ENCODE results near the gene ARMH3. TPM values are rescaled to one million over a fixed set of nuclear protein-coding genes. Genes with fewer than 3 reads are reported as not detected.

ARMH3 gene
- total RNA-seq, 1 experiment from 2014 or later, result 17.7 TPM

DNA sequence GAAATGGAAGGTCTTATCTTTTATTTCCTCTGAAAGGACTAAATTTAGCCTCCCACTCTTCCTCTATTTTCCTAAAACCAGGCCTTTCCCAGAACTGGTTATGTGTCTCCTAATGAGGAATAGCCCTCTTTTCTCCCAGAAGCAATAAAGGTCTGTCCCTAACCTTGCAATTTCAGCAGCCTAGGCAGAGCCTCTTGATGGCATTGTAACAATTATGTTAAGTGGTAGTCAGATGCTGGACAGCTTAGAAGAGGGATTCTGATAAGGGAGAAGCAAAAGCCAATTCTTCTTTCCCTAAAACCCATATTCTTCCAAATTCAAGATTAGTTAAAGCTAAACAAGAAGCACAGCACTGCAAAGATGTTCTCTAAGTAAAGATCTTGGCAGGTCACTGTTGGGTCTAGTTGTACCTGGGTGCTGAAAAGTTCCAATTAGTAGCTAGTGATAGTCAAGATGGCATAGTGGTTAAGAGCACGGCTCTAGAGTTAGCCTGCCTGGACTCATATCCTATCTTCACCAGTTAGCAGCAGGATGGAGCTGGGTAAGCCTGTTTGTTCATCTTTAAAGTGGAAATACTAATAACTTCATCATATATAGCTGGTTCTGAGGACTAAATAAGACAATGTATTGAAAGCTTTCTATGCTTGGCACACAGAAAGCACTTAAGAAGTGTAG is 198.0 kb downstream of the ARMH3 start:
- no peak for DNase-seq (ENCODE audit: low spot score)

DNA sequence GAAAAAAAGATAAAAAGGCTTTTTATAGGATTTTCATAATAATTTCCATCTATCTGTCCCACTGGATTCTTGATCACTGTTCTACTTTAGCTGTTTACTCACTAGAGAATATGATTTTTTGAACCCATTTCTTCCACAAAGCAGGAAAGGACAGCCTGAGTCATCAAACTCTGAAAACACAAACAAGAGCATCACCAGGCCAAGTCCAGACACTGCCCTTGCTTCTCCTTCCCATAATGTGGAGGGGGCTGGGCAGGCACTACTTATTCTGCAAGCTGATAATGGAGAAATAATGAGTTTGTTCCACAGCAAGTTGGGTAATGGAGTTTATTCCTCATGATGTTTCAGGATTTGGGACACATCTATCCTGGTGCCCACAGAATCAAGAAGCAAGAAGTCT is 199.3 kb downstream of the ARMH3 start:
- peak; percentile 22 for DNase-seq (ENCODE audit: low spot score)

DNA sequence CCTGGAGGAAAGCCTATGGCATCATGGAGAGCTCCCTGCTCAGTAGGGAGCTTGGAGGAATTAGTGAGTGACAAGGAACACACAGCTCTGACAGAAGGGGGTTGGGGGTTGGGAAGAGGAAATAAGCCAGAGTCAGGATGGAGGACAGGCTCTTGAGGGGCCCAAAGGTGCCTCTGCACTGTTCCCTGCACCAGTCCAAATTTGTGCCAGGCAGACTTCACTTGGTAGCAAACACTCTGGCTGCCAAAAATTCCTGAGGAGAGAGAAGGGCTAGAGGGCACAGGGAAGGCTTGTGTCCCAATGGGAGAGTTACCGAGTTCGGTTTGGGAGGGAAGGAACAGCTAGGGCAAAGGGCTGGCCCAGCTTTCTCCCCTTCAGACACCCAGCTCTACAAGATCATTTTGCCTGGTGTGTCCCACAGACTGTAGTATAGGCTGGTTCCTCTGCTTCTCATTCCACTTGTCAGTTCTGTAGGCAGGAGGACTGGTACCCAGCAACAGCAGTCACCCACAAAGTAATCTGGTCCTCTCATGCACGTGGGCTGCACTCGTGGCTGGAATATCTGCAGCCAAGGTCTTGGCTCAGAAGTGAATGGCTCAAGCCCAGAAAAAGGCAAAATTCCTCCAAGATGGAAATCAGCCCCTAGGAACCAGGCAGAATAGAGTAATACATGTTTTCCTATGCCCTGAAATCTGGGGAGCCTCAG is 204.4 kb downstream of the ARMH3 start:
- no peak for DNase-seq (ENCODE audit: low spot score)

DNA sequence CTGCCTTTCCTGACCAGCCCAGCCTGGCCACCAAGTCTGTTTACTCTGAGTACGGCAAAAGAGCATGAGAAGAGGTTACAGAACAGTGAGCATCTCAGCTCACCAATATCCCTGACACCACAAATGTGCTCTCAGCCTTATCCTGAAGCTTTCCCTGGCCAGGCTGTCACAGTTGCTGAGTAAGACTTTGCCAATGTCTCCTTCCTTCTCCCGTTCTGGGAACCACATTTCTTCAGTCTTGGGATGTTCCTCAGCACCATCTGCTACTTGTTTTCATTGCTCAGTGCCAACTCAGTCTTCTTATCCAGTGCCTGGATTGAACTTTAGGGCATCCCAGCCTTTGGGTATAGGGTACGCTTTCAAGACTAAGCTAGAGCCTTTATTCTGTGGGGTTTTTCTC is 205.2 kb downstream of the ARMH3 start:
- no peak for DNase-seq (ENCODE audit: low spot score)

DNA sequence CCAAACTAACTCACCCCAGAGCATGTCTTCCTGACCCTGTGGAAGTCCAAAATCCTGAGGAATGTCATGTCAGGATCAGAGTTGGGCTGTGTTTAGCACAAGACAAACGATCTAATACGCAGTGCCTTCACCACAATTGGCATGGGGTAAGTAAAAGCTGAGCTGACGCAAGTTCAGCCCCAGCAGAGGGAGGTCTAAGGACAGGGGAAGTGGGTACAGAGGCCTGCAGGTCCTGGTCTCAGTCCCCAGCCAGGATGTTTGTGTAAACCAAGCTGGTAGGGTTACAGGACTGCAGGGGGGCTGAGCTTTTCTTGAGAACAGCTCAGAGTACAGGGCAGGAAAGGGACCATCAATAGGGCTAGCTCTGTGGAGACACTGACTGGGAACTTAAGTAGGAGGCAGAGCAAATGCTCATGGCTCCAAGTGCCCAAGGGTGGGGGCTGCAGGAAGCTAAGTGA is 207.1 kb downstream of the ARMH3 start:
- DNase-seq (ENCODE audit: low spot score), result no peak

DNA sequence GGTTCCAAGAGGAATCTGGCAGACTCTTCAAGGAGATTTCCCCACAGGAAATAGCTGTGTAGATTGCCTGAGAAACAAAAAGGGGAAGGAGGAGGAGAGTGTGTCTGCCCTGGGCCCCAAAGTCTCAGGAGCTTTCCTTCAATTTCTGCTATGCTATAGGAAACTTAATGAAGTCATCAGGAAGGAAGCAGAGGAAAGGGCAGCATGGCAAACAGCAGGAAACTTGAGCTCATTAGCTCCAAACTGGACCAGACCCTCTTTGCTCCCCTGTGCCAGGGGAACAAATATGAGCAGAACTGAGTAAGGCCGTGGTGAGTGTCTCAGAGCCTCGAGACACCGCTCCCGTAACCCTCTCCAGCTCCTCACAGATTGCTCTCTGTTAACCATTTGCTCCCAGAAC is 207.6 kb downstream of the ARMH3 start:
- no peak for DNase-seq (ENCODE audit: low spot score)

DNA sequence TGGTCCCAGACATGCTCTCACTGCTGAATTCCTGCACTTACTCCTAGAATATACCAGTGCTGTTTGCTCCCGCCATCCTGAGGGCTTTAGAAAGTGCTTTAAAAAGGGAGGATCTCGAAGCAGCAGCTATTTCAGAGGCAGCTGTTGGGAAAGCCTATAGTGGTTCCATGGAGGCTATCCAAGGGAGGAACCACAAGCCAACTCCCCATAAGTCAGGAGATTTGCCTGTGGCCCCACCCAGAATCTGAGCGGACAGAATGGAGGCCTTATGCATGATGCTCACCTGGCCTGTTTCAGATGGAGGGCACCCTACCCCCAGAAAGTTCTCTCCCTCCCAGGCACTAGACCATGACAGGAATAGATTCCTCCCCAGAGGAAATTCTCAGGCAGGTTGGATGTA is 210.1 kb downstream of the ARMH3 start:
- DNase-seq (ENCODE audit: low spot score), result no peak

DNA sequence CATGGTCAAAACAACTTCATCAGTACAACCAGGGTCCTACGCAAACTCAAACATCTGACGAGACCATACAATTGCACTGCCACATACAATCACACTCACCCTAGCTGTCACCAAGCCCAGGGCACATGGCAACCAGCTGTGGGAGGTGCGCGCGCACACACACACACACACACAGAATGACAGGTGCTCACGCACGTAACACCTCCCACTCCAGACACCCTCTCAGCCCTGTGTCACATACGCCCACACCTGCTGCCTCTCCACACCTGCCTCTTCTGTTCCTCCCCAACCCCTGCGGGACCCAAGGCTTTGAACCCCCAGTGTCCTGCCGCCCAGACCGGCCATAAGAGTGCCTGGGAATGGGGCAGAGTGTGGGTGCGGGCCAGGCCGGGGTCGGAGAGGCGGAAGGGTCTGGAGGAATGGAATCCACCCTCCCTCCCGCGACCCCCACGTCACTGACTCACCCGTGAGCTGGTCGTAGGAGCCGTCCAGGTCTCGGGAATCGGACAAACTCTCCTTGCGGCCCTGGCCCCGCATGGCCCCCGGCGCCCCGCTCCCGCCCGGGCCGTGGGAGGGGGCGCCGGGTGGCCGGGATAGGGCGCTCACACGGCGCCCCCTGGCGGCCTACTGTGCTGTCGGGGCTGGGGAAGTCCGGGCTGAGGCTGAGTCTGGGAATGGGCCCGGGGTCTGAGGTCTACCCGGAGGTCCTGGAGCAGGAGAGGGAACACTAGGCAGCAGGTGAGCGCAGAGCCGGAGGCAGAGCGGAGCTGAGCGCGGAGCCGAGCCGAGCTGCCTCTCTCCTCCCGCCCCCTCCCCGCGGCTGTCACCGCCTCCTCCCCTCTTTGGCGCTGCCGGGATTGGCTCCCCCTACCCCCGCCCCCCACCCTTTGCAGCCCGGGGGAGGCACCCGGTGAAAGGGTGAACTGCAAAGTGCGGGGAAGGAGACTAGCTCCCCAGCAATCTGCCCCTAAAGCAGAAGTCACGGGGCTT is 212.6 kb downstream of the ARMH3 start, which contains the start of gene KCNIP2:
Gene KCNIP2 (minus strand): TSS at position 769 of the 990 bp plus-strand sequence. CDS start 232 bp downstream, at position 537.
- DNase-seq (ENCODE audit: low spot score), result no peak

DNA sequence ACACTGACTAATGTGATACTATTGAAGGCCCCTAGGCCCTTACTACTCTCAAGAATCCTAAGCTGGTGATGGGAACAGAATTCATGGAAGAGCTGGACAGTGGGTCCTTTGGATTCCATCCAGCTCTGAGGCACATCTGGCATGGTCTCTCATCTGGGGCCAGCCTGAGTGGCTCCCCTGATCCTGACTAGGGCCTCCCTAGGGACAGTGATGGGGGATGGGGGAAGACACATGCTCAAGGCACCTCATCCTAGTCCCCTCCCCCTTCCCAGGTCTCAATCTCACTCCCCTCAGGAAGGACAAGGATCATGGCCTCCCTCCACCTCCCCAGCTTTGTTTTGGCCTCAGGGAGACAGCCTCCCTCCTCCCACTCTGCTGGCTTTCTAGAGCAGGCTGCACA is 214.1 kb downstream of the ARMH3 start:
- no peak for DNase-seq (ENCODE audit: low spot score)

DNA sequence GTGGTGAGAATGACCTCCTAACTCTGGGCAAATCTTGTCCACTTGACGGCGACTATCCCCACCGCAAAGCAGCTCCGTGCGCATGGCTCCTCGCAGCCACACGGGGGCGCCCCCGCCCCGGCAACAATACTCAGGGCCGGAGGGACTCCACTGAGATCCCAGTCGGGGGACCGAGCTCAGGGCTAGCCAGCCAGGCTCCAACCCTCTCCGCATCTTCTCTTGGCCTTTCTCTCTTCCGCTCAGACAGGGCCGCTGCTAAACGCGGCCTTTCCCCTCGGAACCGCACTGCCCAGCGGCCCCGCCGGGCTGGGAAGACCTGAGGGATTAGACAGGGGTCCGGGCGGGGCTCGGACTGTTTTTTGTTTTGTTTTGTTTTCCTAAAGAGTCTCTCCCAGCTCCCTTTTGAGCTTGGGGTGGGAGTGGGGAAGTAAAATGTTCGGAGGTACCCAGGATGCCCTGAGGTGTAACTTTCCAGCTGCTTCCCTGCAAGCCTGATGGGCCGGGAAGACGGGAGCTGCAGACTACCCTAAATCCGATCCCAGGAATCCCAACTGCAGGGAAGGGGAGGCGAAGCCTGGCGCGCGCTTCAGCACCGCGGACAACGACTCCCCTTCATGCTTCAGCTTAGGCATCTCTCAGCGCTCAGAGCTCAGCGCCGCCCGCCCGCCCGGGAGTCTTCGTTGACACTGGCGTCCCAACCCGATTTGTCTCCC is 215.1 kb downstream of the ARMH3 start:
- peak; percentile 49 for DNase-seq (ENCODE audit: low spot score)

DNA sequence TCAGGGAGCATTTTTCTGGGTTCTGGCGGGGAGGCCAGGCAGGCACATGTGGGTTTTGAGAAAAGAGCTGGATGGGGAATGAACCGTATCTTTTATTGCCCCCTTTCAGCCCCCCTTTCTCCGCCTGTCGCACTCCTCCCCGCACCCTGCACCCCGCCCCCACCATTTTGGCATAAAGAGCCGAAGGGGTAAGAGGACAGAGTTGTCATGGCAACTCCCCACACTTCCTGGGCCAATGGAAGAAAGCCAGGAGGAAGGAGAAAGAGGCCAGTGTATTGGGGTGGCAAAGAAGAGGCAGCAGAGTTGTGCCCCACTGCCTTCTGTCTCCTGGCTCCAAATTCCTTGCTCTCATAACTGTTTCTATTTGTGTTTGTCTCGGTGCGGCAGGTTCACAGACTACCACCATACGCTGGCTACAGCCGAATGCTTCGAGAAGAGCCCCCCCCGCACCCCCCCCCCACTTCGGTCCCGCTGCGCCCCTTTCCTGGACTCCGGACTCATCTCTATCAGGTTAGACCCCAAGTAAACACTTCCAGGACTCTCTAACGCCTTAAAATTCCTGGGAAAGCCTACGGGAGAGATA is 215.8 kb downstream of the ARMH3 start:
- DNase-seq (ENCODE audit: low spot score), result no peak

DNA sequence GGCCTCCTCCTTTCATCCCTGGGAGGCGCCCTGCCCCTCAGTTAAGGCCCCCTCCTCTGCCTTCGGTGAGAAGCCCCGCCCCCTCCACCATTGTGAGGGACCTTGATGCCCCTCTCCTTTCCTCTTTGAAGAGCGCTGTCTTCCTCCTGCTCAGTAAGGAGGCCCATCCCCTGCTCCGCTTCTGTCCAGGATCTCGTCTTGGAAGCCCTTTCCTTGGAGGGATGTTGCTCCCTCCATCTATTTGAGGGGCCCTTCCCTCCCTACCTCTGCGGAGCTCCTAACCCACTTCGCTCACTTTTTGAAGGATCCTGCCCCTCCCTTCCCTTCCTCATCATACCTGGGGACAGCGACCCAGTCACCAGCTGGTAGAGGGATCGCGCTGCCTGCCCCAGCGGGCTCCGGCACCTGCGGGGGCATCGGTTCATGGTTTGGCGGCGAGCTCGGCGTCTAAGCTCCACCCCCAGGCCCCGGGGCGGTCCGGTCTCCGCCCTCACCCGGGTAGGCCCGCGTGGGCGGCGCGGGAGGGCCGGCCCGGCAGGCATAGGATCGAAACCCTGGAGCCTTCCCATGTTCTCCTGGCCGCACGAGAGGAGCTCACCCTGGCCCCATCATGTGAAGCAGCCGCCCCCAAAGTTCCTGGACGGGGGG is 216.4 kb downstream of the ARMH3 start:
- no peak for DNase-seq (ENCODE audit: low spot score)

DNA sequence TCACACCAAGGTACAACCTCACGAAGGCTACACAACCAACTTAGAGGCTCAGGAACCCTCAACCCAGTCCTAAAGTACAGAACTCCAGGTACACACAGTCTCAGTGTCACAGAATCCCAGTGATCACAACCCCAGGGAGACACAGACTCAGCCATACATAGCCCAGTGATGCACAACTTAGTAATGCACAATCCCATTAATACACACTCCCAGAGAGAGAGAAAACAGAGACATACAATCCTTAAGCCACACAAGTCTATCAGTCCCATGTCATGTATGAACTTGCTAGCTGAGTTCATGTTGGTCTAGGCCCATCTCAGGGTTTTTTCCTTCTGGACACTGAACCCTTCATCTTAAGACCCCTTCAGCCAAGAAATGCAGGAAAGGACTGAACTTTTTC is 217.0 kb downstream of the ARMH3 start:
- no peak for DNase-seq (ENCODE audit: low spot score)

DNA sequence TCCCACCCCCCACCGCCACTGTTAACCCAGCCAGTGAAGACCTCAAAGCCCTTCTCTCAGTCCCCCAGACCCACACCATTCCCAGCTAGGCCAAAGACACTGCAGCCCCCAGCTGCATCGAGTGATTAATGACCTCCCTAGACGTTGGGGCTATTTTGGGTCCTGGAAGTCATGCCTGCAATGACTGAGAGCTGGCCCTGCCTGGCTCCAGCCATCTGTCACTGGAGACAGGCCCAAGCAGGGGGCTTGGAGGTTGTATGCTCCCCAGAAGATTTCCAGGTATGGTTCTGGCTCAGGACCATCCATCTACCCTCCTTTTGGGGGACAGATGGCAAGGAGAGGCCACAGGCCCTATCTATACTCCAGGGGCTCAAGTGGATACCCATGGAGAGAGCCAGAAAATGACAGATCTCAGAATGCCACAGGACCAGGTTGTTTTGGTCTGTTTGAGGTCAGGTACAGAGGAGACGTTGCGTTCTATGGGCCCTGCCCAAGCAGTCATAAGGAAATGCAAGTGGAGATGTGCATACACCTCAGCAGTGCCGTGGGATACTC is 217.5 kb downstream of the ARMH3 start:
- no peak for DNase-seq (ENCODE audit: low spot score)

DNA sequence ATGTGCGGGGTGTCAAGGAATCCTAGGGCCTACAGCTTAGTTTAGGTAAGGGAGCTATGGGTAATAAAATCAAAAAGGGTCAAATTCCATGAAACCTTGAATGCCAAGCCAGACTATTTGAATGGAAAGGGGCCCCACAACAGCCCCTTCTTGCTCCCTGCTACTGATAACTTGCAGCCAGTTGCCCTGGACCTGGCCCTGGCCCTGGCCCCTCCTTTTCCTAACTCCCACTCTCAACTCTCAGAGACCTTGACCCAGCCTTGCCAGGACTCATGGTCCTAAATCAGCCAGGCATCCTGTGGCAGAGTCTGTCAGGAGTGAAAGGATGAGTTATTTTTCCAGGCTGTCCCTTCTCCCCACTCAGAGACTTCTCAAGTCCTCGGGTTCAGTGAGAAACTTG is 218.2 kb downstream of the ARMH3 start:
- no peak for DNase-seq (ENCODE audit: low spot score)

DNA sequence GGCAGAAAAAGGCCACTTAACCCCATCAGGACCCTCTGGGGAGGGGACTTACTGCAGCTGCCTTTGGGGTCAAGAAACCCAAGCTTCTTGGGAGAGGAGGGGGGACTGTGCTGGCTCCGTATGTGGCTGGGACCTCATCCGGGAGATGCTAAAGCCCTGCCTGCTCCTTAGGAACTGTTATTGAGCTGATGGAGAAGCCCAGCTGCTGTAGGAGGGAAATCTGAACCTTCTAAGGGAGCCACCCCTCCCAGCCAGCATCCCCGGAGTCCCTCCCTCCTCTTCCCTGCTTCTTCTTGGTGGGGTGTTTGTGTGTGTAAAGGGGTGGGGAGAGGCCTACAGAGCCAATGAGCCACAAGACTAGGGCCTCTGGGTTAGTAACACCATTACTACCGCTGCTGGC is 220.6 kb downstream of the ARMH3 start:
- DNase-seq (ENCODE audit: low spot score), result no peak

DNA sequence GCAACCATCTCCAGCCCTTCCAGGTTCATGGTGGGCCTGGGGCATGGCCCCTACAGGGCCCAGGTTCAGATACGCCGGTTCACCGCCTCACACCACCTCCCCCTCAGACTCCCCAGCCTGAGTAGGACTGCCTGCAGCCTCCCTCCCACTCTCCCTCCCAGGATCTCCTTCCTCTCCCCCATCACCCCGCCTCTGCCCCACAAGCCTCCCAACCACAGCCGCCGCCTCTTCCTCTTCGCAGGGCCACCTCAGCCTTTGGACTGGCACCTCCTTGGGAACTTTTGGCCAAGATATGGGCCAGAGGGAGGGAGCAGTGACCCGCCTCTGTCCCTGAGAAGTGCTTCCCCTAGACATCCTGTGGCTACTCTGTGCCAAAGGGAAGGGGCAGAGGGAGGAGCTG is 221.6 kb downstream of the ARMH3 start:
- DNase-seq (ENCODE audit: low spot score), result no peak

DNA sequence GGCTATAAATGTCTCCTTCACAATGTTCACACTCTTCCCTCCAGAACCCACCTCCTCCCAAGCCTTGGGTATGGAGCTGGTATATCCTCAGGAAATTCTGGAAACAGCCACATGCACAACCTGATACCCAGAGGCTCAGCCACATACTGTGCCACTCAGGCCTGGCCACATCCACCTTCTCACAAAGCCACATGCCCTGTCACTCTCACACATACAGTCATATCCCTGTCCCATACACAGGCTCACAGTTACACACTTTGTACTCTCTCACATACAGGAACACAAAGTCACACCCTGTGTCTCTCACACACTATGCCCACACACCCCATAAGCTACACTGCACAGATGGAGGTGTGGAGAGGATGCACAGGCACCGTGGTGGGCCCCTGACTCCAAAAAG is 222.5 kb downstream of the ARMH3 start:
- no peak for DNase-seq (ENCODE audit: low spot score)

DNA sequence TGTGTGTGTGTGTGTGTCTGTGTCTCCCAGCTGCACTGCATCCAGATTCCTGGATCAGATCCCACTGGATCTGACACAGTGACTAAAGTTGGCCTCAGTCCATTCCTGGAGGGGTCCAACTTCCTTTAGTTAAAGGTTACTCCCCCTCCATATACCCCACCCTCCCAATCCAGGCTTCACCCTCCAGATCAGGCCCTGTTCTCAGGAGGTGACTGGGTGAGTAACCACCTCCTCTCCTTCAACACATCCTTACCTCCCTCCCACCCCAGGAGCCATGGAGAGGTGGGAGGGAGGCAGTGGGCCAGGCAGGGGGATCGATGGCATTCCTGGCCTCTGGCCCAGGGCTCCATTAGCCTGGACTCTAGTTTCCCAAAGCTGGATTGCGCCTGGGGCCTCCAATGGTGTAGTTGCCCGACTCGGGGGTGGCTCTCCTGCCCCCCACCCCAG is 223.6 kb downstream of the ARMH3 start:
- no peak for DNase-seq (ENCODE audit: low spot score)

DNA sequence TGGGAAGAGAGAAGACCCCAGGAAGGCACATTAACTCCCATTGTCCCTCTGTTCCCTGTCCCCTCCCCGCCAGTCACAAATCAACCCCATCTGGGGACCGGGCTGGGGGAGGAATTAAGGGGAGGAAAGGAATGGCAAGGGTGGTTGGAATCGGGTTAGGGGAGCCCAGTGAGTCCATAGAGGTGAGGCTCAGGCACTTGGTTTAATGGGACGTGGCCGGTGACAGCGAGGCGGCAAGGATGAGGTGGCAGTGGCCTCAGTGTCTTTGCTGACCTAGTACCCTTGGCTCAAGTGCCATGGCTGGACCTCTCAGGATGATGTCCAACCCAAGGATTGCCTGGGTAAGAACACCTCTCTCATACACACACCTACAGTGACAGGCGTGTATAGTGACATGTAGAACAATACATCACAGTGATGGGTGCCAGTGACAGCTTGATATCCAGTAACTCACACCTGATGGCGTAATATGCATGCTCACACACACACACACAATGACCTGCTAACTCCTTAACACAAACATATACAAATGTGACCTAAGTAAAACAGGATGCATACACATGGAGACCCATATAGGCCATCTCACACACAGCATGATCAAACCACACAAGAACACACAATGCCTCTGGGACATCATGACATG is 224.7 kb downstream of the ARMH3 start:
- DNase-seq (ENCODE audit: low spot score), result no peak

All from A172 (cell line).